ENCODE measurements around the gene PIK3CB.
A peak's percentile ranks its signal among the peaks of the same experiment; 100 is the strongest.
"Not testable (repeated sequence)": the region's sequence is repeated elsewhere in the genome, so short reads cannot be mapped to it uniquely, and the experiment has no call there.

PIK3CB gene

GRCh38 chr3:138802223-138802622, 32.5 kb downstream of the PIK3CB start:
- DNase-seq: not testable (repeated sequence)

GRCh38 chr3:138801792-138802191, 32.9 kb downstream of the PIK3CB start:
- no peak for DNase-seq

- DNase-seq: no peak
Observed at GRCh38 chr3:138800248-138800647, 34.5 kb downstream of the PIK3CB start.

GRCh38 chr3:138799822-138800221, 34.9 kb downstream of the PIK3CB start:
- DNase-seq: no peak

- DNase-seq: no peak
Observed at GRCh38 chr3:138797508-138798038, 37.2 kb downstream of the PIK3CB start.

GRCh38 chr3:138796761-138797160, 38.0 kb downstream of the PIK3CB start:
- DNase-seq: no peak

GRCh38 chr3:138786788-138787271, 47.9 kb downstream of the PIK3CB start:
- DNase-seq: no peak

- no peak for DNase-seq
Observed at GRCh38 chr3:138785951-138786350, 48.8 kb downstream of the PIK3CB start.

- DNase-seq: not testable (repeated sequence)
Observed at GRCh38 chr3:138785362-138785857, 49.3 kb downstream of the PIK3CB start.

- no peak for DNase-seq
Observed at GRCh38 chr3:138782755-138783154, 52.0 kb downstream of the PIK3CB start.

GRCh38 chr3:138781012-138781470, 53.7 kb downstream of the PIK3CB start:
- DNase-seq: peak; percentile 57

- no peak for DNase-seq
Observed at GRCh38 chr3:138778643-138779042, 56.1 kb downstream of the PIK3CB start.

GRCh38 chr3:138776961-138777360, 57.8 kb downstream of the PIK3CB start:
- no peak for DNase-seq

GRCh38 chr3:138775254-138775595, 59.5 kb downstream of the PIK3CB start:
- DNase-seq: no peak

- peak; percentile 11 for DNase-seq
Observed at GRCh38 chr3:138774529-138775253, 60.0 kb downstream of the PIK3CB start.

- DNase-seq: no peak
Observed at GRCh38 chr3:138771585-138771984, 63.1 kb downstream of the PIK3CB start.

GRCh38 chr3:138769616-138770015, 65.1 kb downstream of the PIK3CB start:
- no peak for DNase-seq

- DNase-seq: no peak
Observed at GRCh38 chr3:138768946-138769345, 65.8 kb downstream of the PIK3CB start.

GRCh38 chr3:138768125-138768524, 66.6 kb downstream of the PIK3CB start:
- DNase-seq: no peak

- no peak for DNase-seq
Observed at GRCh38 chr3:138767498-138768104, 67.1 kb downstream of the PIK3CB start.

- no peak for DNase-seq
Observed at GRCh38 chr3:138761002-138761401, 73.7 kb downstream of the PIK3CB start.

- no peak for DNase-seq
Observed at GRCh38 chr3:138748190-138748589, 86.5 kb downstream of the PIK3CB start.

- no peak for DNase-seq
Observed at GRCh38 chr3:138747225-138747624, 87.5 kb downstream of the PIK3CB start.

GRCh38 chr3:138740072-138740471, 94.7 kb downstream of the PIK3CB start:
- DNase-seq: no peak

Measured in activated gamma-delta T cell treated with Interleukin-2 at 50 U/mL for 16 hours (primary cell).